Pancreas (tissue), 10 donors: ENCODE results near the gene OPCML. TPM values are rescaled to one million over a fixed set of nuclear protein-coding genes. Genes with fewer than 3 reads are reported as not detected.

Experiments
- ATAC-seq, 4 donors: fragments of 200-7000 bp; cut with Tn5 transposase; one replicate each; pipeline versions ENCODE4 v1.8.0 to v1.9.1; 2020; ENCODE audit warnings: mild to moderate bottlenecking in 4 of 4, moderate library complexity in 4 of 4
- DNase-seq, 6 donors: peaks; one replicate each; pipeline ENCODE4 v3.0.0-alpha.2; 2020
- FAIRE-seq: peaks from 2 replicates; lab custom pipeline; 2012; peaks lifted over from hg19 to GRCh38; lab: Jason Lieb, UNC
- H3K27ac ChIP-seq, 4 donors: fragments of 200-600 bp; sonication (generic); 1 replicate in 3 of 4; 2 replicates in 1 of 4; pipeline versions ENCODE4 v1.5.0 to v1.8.0; 2020
- H3K27me3 ChIP-seq, 4 donors: fragments of 200-600 bp; one replicate each; pipeline ENCODE4 v1.8.0; 2021
- H3K36me3 ChIP-seq, 3 donors: fragments of 200-600 bp; sonication (generic) in 1 of 3; one replicate each; pipeline versions ENCODE4 v1.5.0 to v1.8.0; 2020 to 2021
- H3K4me1 ChIP-seq, 3 donors: fragments of 200-600 bp; one replicate each; pipeline ENCODE4 v1.8.0; 2021
- H3K4me3 ChIP-seq, 4 donors: fragments of 200-600 bp; sonication (generic) in 2 of 4; one replicate each; pipeline versions ENCODE4 v1.5.0 to v1.8.0; 2020 to 2021
- H3K9me3 ChIP-seq, 4 donors: fragments of 200-600 bp; one replicate each; pipeline ENCODE4 v1.8.0; 2021
- CTCF ChIP-seq, 4 donors: fragments of 200-600 bp; sonication (generic) in 3 of 4; IDR thresholded peaks; one replicate each; pipeline versions ENCODE4 v1.5.0 to v1.8.0; 2021; ENCODE audit warnings: antibody characterized with exemption in 4 of 4
- WGBS, 2 donors: extraction: QIAGEN DNeasy Blood & Tissue Kit; methylation state at CpG; one replicate each; pipeline ENCODE4 v1.1.7; 2013; 5-methylcytosine and 5-hydroxymethylcytosine counted together
- intact Hi-C, 3 donors: fragments of 100-400 bp; cut with DNase I; formaldehyde crosslinking; loops; one replicate each; pipeline versions ENCODE4 v1.11.1 to v1.14.2; 2022
- polyA plus RNA-seq, 2 donors: library from polyadenylated mRNA; stranded (reverse); fragments of 200-250 nt; gene quantifications; one replicate each; pipeline ENCODE4 v1.2.3, GENCODE V29; 2013
- total RNA-seq, 6 donors: library from RNA; stranded (reverse); fragmentation: NEBNext Ultra II Directional in 4 of 6; extraction: Animal tissue kit (Norgen Biotek cat#: 25700) in 4 of 6; gene quantifications; one replicate each; pipeline versions ENCODE4 v1.2.1 to v1.2.4, GENCODE V29; 2021 to 2023
- donor health status: healthy with polysubstance abuse.
- donor health status: DM: no; HTN: no; CAD: no; lungs with moderate emphysema.
- donor health status: DM: no; HTN: no; CAD: no.
- donor health status: control.
- donor health status: control.
- donor health status: Bipolar disorder and iron deficiency.
- donor health status: DM: yes; HTN: yes; CAD: no.
- donor health status: DM: no; HTN: no; CAD: no.
- donor health status: DM: no; HTN: no; CAD: no.
- donor health status: DM: yes; HTN: yes; CAD: no.

OPCML gene
- total and polyA plus RNA-seq, 8 donors, result 0.05 to 0.31 (median 0.19) TPM

GRCh38 chr11:132504501-132505041, 1027.7 kb downstream of the OPCML start:
- Histone ChIP-seq H3K36me3 (no peaks in the 10 kb centered on the region), H3K4me1 (no peaks in the 10 kb centered on the region), H3K27ac (no peak overlapping the region), H3K4me3 (no peak overlapping the region), H3K9me3 (no peaks in the 10 kb centered on the region), H3K27me3 (no peaks in the 10 kb centered on the region)
- WGBS, 2 donors, result 60 to 71% methylated on average over 8 of the region's 8 CpGs
- intact Hi-C loops, result no loop called here
- ATAC-seq, result no peak
- TF ChIP-seq CTCF (IDR thresholded peaks at IDR 0.05), result no peak
- no peak for FAIRE-seq
- no peak for DNase-seq

DNA sequence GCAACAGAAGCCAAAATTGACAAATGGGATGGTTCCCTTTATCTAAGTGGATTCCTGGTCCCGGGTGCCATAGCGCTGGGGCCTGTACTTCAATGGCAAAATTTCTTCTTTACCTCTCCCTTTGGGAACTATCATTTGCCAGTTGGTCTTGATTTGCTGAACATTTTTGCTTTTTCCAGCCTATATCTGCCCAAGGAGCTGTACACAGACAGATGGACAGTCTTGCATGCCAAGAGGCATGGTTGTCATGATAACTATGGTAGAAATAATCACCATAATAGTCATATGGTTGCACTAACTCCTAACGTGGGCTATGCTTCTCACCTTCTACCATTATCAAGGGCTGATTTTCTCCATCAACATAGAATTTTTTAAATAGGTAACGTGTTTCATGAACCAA, 1030.9 kb downstream of the OPCML start:
- TF ChIP-seq CTCF (IDR thresholded peaks at IDR 0.05), result no peak
- no peak overlapping the region for H3K27ac ChIP-seq
- intact Hi-C loops, result no loop called here
- no peaks in the 10 kb centered on the region for H3K27me3 ChIP-seq
- 66 to 70% methylated on average over 4 of the region's 4 CpGs for WGBS, 2 donors
- no peaks in the 10 kb centered on the region for H3K4me1 ChIP-seq
- no peak for ATAC-seq
- no peak for DNase-seq
- no peak for FAIRE-seq
- H3K36me3 ChIP-seq, result no peaks in the 10 kb centered on the region
- H3K9me3 ChIP-seq, result no peaks in the 10 kb centered on the region
- no peak overlapping the region for H3K4me3 ChIP-seq

DNA sequence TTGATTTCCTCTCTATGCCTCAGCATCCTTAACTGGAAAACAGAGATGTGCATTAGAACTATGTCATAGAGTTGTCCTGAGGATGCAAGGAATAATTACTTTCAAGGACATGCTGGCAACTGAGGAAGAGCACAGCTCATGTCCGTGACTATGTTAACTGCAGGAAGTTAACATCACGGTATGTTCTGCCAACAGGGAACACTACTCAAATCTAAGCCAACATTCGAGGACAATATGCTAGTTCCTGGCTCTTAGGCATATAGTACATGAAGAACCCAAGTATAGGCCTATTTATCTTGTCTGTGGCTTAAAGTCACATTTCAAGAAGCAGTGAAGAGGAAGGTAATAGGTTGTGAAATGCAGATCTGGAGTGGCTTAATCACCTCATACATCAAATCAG, 1032.6 kb downstream of the OPCML start:
- Histone ChIP-seq H3K4me3 (no peak overlapping the region), H3K36me3 (no peaks in the 10 kb centered on the region), H3K27me3 (no peaks in the 10 kb centered on the region), H3K4me1 (no peaks in the 10 kb centered on the region), H3K27ac (no peak overlapping the region), H3K9me3 (no peaks in the 10 kb centered on the region)
- ATAC-seq (no peak), FAIRE-seq (no peak), DNase-seq (no peak)
- TF ChIP-seq CTCF (IDR thresholded peaks at IDR 0.05), result no peak
- intact Hi-C loops, result no loop called here
- 59 to 74% methylated on average over 3 of the region's 3 CpGs for WGBS, 2 donors

DNA sequence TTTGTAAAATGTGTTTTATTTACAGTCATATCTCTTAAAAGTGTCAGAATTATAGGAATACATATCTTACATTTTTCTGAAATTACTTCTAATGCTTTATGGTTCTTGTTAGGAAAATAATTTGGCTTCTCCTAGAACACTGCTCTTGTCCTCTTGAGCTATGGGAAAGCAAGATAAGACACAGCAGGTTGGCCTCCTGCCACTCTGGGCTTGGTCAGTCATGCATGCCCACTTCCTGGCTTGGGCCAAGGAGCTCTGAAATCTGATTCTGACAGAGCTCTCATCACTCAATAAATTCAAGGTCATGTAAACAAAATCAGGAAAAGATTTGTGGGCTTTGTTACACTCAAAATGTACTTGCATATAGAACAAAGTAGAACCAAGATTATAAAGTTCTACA, 1036.0 kb downstream of the OPCML start:
- no peak for ATAC-seq
- intact Hi-C loops, result no loop called here

More for the DNA sequence above, 1036.0 kb downstream of the OPCML start:
- Histone ChIP-seq H3K9me3 (no peaks in the 10 kb centered on the region), H3K27ac (no peak overlapping the region), H3K27me3 (no peaks in the 10 kb centered on the region), H3K36me3 (no peaks in the 10 kb centered on the region), H3K4me3 (no peak overlapping the region), H3K4me1 (no peaks in the 10 kb centered on the region)
- FAIRE-seq (no peak), DNase-seq (no peak)
- no peak for TF ChIP-seq CTCF (IDR thresholded peaks at IDR 0.05)
